B cell (primary cell): ENCODE data around the gene RAB11FIP5.

Source experiments
- EZH2 ChIP-seq: IDR thresholded peaks from 2 replicates; pipeline ENCODE4 v1.6.1; 2012; ENCODE audit warnings: borderline replicate concordance, low read depth, mild to moderate bottlenecking, moderate library complexity, low read length; ENCODE audit not compliant: insufficient read depth, poor library complexity, severe bottlenecking
- TF ChIP-seq, protein P1 (sequence below): fragments of 200-600 bp; IDR thresholded peaks from one replicate; pipeline ENCODE4 v1.8.0; 2022; ENCODE audit warnings: antibody characterized with exemption, mild to moderate bottlenecking

DNA sequence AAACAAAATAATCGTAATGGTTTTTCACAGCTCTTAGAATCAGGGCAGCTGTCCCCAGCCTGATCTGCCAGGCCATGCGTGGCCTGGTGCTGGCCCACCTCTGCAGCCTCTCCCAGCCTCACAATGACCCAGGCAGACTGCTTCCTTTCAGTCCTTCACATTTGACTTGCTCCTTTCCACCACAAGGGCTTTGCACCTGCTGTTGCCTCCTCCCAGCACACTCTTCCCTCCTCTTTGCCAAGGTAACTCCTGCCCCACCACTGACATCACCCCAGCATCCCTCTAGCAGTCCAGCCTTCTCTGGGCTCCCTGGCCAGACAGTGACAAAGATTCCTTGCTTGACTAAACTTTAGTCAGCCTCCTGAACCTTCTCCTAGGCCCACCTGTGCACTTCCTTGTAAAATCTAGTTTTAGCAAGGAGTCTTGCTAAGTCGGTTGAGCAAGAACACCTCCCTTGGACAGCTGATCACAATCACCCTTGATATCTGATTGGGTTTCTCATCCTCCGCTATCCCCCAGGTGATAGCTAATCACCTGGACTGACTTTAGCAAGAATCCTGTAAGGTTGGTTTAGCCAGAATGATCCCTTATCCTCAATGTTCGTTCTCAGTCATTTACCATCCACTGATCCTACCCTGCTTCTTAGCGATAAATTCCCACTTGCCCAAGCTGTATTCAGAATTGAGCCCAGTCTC is 16.2 kb upstream of the RAB11FIP5 start:
- TF ChIP-seq, protein P1, sequence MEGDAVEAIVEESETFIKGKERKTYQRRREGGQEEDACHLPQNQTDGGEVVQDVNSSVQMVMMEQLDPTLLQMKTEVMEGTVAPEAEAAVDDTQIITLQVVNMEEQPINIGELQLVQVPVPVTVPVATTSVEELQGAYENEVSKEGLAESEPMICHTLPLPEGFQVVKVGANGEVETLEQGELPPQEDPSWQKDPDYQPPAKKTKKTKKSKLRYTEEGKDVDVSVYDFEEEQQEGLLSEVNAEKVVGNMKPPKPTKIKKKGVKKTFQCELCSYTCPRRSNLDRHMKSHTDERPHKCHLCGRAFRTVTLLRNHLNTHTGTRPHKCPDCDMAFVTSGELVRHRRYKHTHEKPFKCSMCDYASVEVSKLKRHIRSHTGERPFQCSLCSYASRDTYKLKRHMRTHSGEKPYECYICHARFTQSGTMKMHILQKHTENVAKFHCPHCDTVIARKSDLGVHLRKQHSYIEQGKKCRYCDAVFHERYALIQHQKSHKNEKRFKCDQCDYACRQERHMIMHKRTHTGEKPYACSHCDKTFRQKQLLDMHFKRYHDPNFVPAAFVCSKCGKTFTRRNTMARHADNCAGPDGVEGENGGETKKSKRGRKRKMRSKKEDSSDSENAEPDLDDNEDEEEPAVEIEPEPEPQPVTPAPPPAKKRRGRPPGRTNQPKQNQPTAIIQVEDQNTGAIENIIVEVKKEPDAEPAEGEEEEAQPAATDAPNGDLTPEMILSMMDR: no peak
- TF ChIP-seq EZH2: no peak
